Esophagus muscularis mucosa (tissue), 4 donors: Measurements from ENCODE around the gene CDRT15. TPM values are rescaled to one million over a fixed set of nuclear protein-coding genes. Genes with fewer than 3 reads are reported as not detected.

ENCODE experiments used
- DNase-seq: peaks from one replicate; pipeline ENCODE4 v3.0.0-alpha.2; 2017; ENCODE audit errors: extremely low spot score
- H3K27ac ChIP-seq, 4 donors: fragments of 200-600 bp; sonication (generic); replicated peaks in 1 of 4; 1 replicate in 3 of 4; 2 replicates in 1 of 4; pipeline ENCODE4 v1.5.1; 2016 to 2019; ENCODE audit warnings: mild to moderate bottlenecking in 1 of 4
- H3K27me3 ChIP-seq, 4 donors: fragments of 200-600 bp; sonication (generic); one replicate each; pipeline versions ENCODE4 v1.5.1 to v1.6.0; 2016 to 2019
- H3K36me3 ChIP-seq, 4 donors: fragments of 200-600 bp; sonication (generic); one replicate each; pipeline ENCODE4 v1.5.1; 2016 to 2019
- H3K4me1 ChIP-seq, 4 donors: fragments of 200-600 bp; sonication (generic); one replicate each; pipeline ENCODE4 v1.5.1; 2016 to 2019
- H3K4me3 ChIP-seq, 4 donors: fragments of 200-600 bp; sonication (generic); 1 replicate in 2 of 4; 2 replicates in 2 of 4; pipeline ENCODE4 v1.5.1; 2016 to 2019; ENCODE audit warnings: mild to moderate bottlenecking in 4 of 4, moderate library complexity in 1 of 4
- H3K9me3 ChIP-seq, 4 donors: fragments of 200-600 bp; sonication (generic); 1 replicate in 3 of 4; 2 replicates in 1 of 4; pipeline ENCODE4 v1.5.1; 2016 to 2019
- CTCF ChIP-seq, 3 experiments: fragments of 200-600 bp in 2 of 3; fragments of 450-650 bp in 1 of 3; sonication (generic) in 2 of 3; IDR thresholded peaks; one replicate each; pipeline ENCODE4 v1.5.1; 2017 to 2019; ENCODE audit warnings: antibody characterized with exemption in 3 of 3, mild to moderate bottlenecking in 2 of 3, moderate library complexity in 1 of 3
- EP300 ChIP-seq: sonication (generic); formaldehyde crosslinking; IDR thresholded peaks from one replicate; pipeline ENCODE4 v1.6.1; 2017; ENCODE audit warnings: antibody characterized with exemption
- POLR2A ChIP-seq: fragments of 450-650 bp; IDR thresholded peaks from one replicate; pipeline ENCODE4 v1.6.1; 2017; ENCODE audit warnings: antibody characterized with exemption, moderate library complexity, mild to moderate bottlenecking, low read depth
- POLR2AphosphoS5 ChIP-seq, 2 donors: sonication (generic); formaldehyde crosslinking; IDR thresholded peaks; one replicate each; pipeline ENCODE4 v1.6.1; 2017; ENCODE audit warnings: antibody characterized with exemption in 2 of 2
- WGBS: methylation state at CpG from one replicate; pipeline ENCODE4 v1.1.5; 2018; 5-methylcytosine and 5-hydroxymethylcytosine counted together
- intact Hi-C: fragments of 100-400 bp; cut with DNase I; formaldehyde crosslinking; loops from one replicate; pipeline ENCODE4 v1.15.1; 2023
- total RNA-seq, 4 donors: library from RNA; depleted of rRNA; stranded (reverse); fragments of >200 nt; gene quantifications; one replicate each; pipeline versions ENCODE4 v1.1.0 to v1.2.1, GENCODE V29; 2016

The CDRT15 gene
- total RNA-seq, 4 donors from 2014 or later, result not detected

DNA sequence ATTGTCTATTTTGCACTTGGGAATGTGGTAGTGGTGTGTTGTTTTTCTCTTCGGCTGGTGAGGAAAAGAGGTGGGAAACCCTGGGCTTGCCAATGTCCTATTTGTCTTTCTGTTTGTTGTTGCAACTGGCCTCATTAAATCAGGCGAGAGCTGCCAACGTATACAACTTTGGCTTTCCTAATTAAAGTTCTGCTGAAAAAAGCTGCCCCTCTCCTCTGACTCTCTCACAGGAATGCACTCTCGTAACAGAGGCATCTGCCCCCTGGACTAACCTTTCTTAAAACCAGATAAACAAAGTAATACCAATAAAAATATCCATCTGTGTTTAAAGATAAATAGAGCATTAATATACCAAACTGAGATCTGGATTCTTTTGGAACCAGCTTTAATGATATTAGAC is 7.8 kb downstream of the CDRT15 start:
- TF ChIP-seq POLR2A (no peak), CTCF (IDR thresholded peaks at IDR 0.05) (no peak), EP300 (no peak), POLR2AphosphoS5 (IDR thresholded peaks at IDR 0.05) (no peak)
- Histone ChIP-seq H3K27me3 (no peaks in the 10 kb centered on the region), H3K4me1 (peaks cover 0 to 7% (median 0%) of the 10 kb centered on the region in 4 donors), H3K36me3 (no peaks in the 10 kb centered on the region), H3K27ac (no peak overlapping the region), H3K9me3 (no peaks in the 10 kb centered on the region), H3K4me3 (no peak overlapping the region)
- 46% methylated on average over 4 of the region's 4 CpGs for WGBS
- intact Hi-C loops, result no loop called here
- no peak for DNase-seq

- WGBS, result 93% methylated on average over 7 of the region's 7 CpGs
- Histone ChIP-seq H3K4me3 (no peak overlapping the region), H3K36me3 (no peaks in the 10 kb centered on the region), H3K9me3 (no peaks in the 10 kb centered on the region), H3K4me1 (peaks cover 0 to 7% (median 0%) of the 10 kb centered on the region in 4 donors), H3K27ac (no peak overlapping the region), H3K27me3 (no peaks in the 10 kb centered on the region)
- no peak for TF ChIP-seq CTCF (IDR thresholded peaks at IDR 0.05)
- intact Hi-C loops, result no loop called here
- DNase-seq, result no peak
Measured at GRCh38 chr17:14227052-14227451, 9.6 kb downstream of the CDRT15 start.

- peak; percentile 57 for DNase-seq
- TF ChIP-seq POLR2AphosphoS5 (IDR thresholded peaks at IDR 0.05) (no peak), CTCF (IDR thresholded peaks at IDR 0.05) (no peak), POLR2A (no peak), EP300 (no peak)
- Histone ChIP-seq H3K36me3 (no peaks in the 10 kb centered on the region), H3K27ac (no peak overlapping the region), H3K4me1 (peaks cover 0 to 7% (median 0%) of the 10 kb centered on the region in 4 donors), H3K27me3 (no peaks in the 10 kb centered on the region), H3K4me3 (no peak overlapping the region), H3K9me3 (no peaks in the 10 kb centered on the region)
- intact Hi-C loops, result no loop called here
- 65% methylated on average over 10 of the region's 10 CpGs for WGBS
Measured at GRCh38 chr17:14225254-14225980, 11.2 kb downstream of the CDRT15 start.

DNA sequence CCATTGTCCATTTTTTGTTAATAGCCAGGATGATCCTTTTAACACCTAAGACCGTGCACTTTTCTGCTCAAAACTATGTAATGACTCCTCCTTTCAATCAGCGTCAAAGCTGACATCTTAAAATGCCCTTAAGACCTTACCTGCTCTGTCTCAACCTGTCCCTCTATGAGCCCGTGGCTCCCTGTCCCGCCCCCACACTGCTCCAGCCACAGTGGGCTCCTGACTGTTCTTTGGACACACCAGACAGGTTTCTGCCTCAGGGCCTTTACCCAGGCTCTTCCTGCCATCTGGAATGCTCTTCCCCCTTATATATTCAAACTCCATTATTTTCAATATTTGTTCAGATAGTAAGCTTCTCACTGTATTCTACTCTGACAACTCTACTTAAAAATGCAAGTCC is 14.1 kb downstream of the CDRT15 start:
- intact Hi-C loops, result no loop called here
- 89% methylated on average over 4 of the region's 4 CpGs for WGBS
- TF ChIP-seq CTCF (IDR thresholded peaks at IDR 0.05) (no peak), POLR2A (no peak), POLR2AphosphoS5 (IDR thresholded peaks at IDR 0.05) (no peak), EP300 (no peak)

DNA sequence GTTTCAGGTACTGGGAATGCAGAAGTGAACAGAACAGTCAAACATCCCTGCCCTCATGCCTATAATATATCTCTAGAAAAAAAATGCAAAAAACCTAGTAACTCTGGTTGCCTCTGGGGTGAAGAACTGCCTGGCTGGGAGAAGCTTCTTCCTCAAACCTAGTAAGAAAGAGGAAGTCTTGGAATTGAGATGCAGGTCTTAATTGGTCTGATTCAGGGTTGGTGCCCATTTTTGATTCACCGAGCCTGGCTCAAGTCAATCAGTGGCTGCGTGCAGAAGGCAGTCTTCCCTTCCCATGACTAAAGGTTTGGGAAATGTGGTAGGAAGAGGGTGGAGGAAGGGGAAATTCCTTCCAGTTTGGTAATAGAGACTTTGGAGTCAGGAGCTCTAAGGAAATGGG is 22.4 kb downstream of the CDRT15 start:
- DNase-seq, result no peak
- Histone ChIP-seq H3K36me3 (peaks cover 0 to 14% (median 7%) of the 10 kb centered on the region in 4 donors), H3K4me3 (no peak overlapping the region), H3K27me3 (no peaks in the 10 kb centered on the region), H3K4me1 (no peaks in the 10 kb centered on the region), H3K9me3 (no peaks in the 10 kb centered on the region), H3K27ac (no peak overlapping the region)
- intact Hi-C loops, result no loop called here
- 97% methylated on average over 2 of the region's 2 CpGs for WGBS
- no peak for TF ChIP-seq CTCF (IDR thresholded peaks at IDR 0.05)
- no peak for TF ChIP-seq POLR2A
- TF ChIP-seq EP300, result no peak
- no peak for TF ChIP-seq POLR2AphosphoS5 (IDR thresholded peaks at IDR 0.05)

More for the DNA sequence above, 14.1 kb downstream of the CDRT15 start:
- no peaks in the 10 kb centered on the region for H3K4me1 ChIP-seq
- no peaks in the 10 kb centered on the region for H3K27me3 ChIP-seq
- no peak overlapping the region for H3K27ac ChIP-seq
- H3K4me3 ChIP-seq, result no peak overlapping the region
- no peaks in the 10 kb centered on the region for H3K36me3 ChIP-seq
- H3K9me3 ChIP-seq, result no peaks in the 10 kb centered on the region
- peak; percentile 53 for DNase-seq
